SH-SY5Y (cell line): Measurements from ENCODE around the gene NCF4.

Experiments
- GATA2 ChIP-seq: IDR thresholded peaks from 2 replicates; pipeline ENCODE4 v1.6.1; 2011; ENCODE audit warnings: mild to moderate bottlenecking, low read depth, low read length
- GATA3 ChIP-seq: IDR thresholded peaks from 2 replicates; pipeline ENCODE4 v1.6.1; 2011; ENCODE audit warnings: low read depth, mild to moderate bottlenecking, low read length, moderate library complexity

NCF4 gene

DNA sequence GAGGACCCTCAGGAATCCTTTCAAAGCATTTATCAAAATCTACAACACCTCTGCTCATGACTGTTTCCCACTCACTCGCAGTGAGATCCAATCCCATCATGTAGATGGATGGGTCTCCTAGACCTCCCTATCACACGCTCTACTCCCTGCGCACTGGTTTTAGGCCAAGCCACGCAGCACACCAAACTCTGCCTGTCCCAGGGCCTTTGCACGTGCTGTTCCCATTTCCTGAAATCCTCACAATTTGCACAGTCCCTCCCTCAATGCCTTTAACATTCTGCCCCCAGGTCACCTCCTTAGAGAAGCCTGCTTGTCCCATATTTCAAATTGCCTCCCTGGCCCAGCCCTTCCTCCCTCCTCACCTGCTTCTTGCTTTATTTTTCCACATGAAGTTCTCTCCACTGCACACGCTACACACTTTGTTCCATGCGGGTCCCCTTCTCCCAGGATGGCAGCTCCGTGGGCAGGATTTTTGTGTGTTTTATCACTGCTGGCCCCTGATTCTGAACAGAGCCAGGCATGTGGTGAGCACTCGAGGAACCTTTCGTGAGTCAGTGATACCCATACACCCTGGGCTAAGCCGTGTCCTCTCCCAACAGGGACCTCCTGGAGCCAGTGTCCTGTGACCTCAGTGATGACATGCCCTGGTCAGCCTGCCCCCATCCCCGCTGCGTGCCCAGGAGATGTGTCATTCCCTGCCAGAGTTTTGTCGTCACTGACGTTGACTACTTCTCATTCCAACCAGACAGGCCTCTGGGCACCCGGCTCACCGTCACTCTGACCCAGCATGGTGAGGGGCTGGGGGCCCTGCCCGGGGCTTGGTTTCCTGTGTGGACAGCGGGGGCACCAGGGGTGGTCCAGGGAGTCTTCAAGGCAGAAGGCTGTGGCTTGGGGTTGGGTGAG is 64.8 kb downstream of the NCF4 start:
- TF ChIP-seq GATA2 (no peak), GATA3 (no peak)

DNA sequence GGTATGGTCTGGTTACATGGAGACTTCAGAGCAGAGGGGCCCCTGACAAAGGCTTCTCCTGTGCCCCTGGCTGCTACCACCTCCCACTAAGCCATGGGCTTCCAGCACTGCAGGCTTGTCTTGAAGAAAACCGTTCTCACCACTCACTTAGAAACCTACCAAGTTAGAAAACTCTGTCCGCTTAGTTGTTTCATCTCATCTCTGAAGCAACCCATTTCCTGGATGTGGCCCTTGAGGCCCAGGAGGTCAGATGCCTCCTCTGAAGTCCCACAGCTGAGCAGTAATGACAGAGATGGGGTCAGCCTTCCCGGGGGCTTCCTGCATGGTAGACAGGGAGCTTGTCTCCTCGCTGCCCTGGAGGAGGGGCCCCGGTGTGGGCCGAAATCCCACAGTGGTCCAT is 65.5 kb downstream of the NCF4 start:
- no peak for TF ChIP-seq GATA2
- TF ChIP-seq GATA3, result no peak

DNA sequence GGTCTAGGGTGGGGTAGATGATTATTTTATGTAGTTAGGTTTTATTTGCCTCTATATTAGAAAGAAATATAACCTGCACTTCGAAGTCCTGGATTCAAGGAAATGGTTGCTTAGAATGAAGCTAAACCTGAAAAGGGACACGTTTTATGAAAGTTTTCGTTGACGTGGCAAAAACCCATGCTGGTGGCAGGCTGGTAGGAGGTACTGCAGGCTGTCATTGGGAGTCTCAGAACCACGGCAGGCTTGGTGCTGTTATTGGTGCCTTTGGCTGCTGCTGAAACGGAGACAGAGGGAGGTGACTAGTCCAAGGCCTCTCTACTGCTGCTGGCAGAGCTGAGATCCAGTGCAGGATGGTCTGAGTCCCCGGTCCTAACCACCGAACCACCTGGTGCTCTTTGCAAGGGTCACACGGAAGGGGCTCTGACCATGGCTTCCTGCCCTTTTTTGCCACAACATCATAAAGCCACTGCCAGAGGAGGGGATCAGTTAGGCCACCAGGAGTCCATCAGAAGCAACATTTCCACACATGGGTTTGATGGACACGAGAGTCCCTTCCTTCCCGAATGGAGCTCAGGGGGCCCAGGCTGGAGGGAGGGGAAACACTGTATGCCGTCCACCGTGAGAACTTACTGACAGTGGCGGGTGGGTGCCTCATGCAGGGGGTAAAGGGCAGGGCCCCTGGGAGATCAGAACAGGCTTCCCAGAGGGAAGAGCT is 66.1 kb downstream of the NCF4 start:
- TF ChIP-seq GATA3 (no peak), GATA2 (no peak)
